Esophagus squamous epithelium (tissue), 4 donors: ENCODE measurements around the gene OLFML3.

Source experiments
- POLR2A ChIP-seq, 4 donors: fragments of 450-650 bp; IDR thresholded peaks; one replicate each; pipeline ENCODE4 v1.6.1; 2017; ENCODE audit warnings: antibody characterized with exemption in 4 of 4, mild to moderate bottlenecking in 4 of 4, moderate library complexity in 3 of 4
- TF ChIP-seq, protein P1 (sequence below), 6 experiments: fragments of 450-650 bp in 4 of 6; fragments of 200-600 bp in 2 of 6; sonication (generic) in 2 of 6; IDR thresholded peaks; one replicate each; pipeline ENCODE4 v1.5.1; 2016 to 2019; ENCODE audit warnings: antibody characterized with exemption in 6 of 6, mild to moderate bottlenecking in 4 of 6, moderate library complexity in 4 of 6

DNA sequence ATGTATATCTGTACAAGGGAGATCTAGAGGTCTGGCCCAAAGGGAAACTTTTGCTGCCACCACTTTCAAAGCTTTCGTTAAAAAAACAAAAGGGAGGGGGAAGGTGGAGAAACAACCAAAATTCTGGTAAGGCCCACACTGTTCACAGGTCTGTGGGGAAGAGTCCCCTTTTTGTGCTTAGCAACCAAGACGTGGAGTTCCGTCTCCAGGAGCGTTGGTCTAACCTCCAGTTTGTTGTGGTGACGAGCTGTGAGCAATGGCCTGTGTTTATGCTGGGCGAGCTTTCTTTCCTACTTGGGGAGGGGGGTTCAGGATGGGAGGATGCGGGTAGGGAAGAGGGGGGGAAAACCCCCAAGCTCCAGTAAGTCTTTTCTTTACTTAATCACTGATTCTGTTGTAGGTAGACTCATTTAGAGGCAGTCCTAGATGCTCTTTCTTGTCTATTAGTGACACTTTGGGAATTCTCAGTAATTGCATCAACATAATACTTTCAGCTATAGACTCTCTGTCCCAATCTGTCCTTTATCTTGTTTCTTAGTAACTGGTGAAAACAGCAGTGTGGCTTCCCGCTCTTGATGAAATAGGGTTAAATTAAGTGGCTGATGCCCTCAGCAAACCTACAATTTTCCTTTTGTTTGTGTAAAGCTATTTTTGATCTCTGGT lies 48.6 kb upstream of the OLFML3 start:
- TF ChIP-seq, protein P1, sequence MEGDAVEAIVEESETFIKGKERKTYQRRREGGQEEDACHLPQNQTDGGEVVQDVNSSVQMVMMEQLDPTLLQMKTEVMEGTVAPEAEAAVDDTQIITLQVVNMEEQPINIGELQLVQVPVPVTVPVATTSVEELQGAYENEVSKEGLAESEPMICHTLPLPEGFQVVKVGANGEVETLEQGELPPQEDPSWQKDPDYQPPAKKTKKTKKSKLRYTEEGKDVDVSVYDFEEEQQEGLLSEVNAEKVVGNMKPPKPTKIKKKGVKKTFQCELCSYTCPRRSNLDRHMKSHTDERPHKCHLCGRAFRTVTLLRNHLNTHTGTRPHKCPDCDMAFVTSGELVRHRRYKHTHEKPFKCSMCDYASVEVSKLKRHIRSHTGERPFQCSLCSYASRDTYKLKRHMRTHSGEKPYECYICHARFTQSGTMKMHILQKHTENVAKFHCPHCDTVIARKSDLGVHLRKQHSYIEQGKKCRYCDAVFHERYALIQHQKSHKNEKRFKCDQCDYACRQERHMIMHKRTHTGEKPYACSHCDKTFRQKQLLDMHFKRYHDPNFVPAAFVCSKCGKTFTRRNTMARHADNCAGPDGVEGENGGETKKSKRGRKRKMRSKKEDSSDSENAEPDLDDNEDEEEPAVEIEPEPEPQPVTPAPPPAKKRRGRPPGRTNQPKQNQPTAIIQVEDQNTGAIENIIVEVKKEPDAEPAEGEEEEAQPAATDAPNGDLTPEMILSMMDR (IDR thresholded peaks at IDR 0.05) = no peak
- TF ChIP-seq POLR2A (IDR thresholded peaks at IDR 0.05) = no peak
